Iris pigment epithelial cell (primary cell): Measurements from ENCODE around the gene DYNLT5.
"Not testable (repeated sequence)": the region's sequence is repeated elsewhere in the genome, so short reads cannot be mapped to it uniquely, and the experiment has no call there.

ENCODE experiments used
- DNase-seq: peaks from one replicate; pipeline ENCODE4 v3.0.0-alpha.2; 2011; ENCODE audit warnings: low read depth

DYNLT5 gene

GRCh38 chr1:66750577-66750976 lies 1.7 kb upstream of the DYNLT5 start:
- DNase-seq = no peak

- DNase-seq = no peak
Measured at GRCh38 chr1:66751160-66751559, 1.1 kb upstream of the DYNLT5 start.

- no peak for DNase-seq
Measured at GRCh38 chr1:66752671-66753371, 562 bp downstream of the DYNLT5 start.

- DNase-seq = no peak
Measured at GRCh38 chr1:66757722-66758240, 5.5 kb downstream of the DYNLT5 start.

- peak; percentile 29 for DNase-seq
Measured at GRCh38 chr1:66758241-66758755, 6.0 kb downstream of the DYNLT5 start.

- no peak for DNase-seq
Measured at GRCh38 chr1:66760506-66760905, 8.2 kb downstream of the DYNLT5 start.

GRCh38 chr1:66761221-66761620 lies 9.0 kb downstream of the DYNLT5 start:
- DNase-seq = peak; percentile 61

- DNase-seq = peak; percentile 68
Measured at GRCh38 chr1:66764994-66765578, 12.8 kb downstream of the DYNLT5 start.

GRCh38 chr1:66767626-66768025 lies 15.4 kb downstream of the DYNLT5 start:
- no peak for DNase-seq

GRCh38 chr1:66768965-66769364 lies 16.7 kb downstream of the DYNLT5 start:
- DNase-seq = no peak

- no peak for DNase-seq
Measured at GRCh38 chr1:66769512-66770229, 17.4 kb downstream of the DYNLT5 start.

- no peak for DNase-seq
Measured at GRCh38 chr1:66770240-66770639, 18.0 kb downstream of the DYNLT5 start.

GRCh38 chr1:66770694-66771093 lies 18.4 kb downstream of the DYNLT5 start:
- no peak for DNase-seq

GRCh38 chr1:66773227-66773626 lies 21.0 kb downstream of the DYNLT5 start:
- DNase-seq = no peak

- DNase-seq = no peak
Measured at GRCh38 chr1:66774438-66774837, 22.2 kb downstream of the DYNLT5 start.

- DNase-seq = no peak
Measured at GRCh38 chr1:66775646-66776045, 23.4 kb downstream of the DYNLT5 start.

GRCh38 chr1:66777831-66778230 lies 25.6 kb downstream of the DYNLT5 start:
- no peak for DNase-seq

GRCh38 chr1:66778266-66778665 lies 26.0 kb downstream of the DYNLT5 start:
- no peak for DNase-seq

- DNase-seq = no peak
Measured at GRCh38 chr1:66778969-66779368, 26.7 kb downstream of the DYNLT5 start.

- DNase-seq = no peak
Measured at GRCh38 chr1:66779475-66780078, 27.3 kb downstream of the DYNLT5 start.

- not testable (repeated sequence) for DNase-seq
Measured at GRCh38 chr1:66785800-66786199, 33.5 kb downstream of the DYNLT5 start.

- no peak for DNase-seq
Measured at GRCh38 chr1:66787641-66788040, 35.4 kb downstream of the DYNLT5 start.
